Embryonic facial prominence (tissue), 1 donor: Measurements from ENCODE around the gene MYL6.
"Not testable (repeated sequence)": the region's sequence is repeated elsewhere in the genome, so short reads cannot be mapped to it uniquely, and the experiment has no call there.

Source experiments
- DNase-seq: peaks from one replicate; pipeline ENCODE4 v3.0.0-alpha.2; 2016; ENCODE audit errors: extremely low spot score

Gene MYL6

DNA sequence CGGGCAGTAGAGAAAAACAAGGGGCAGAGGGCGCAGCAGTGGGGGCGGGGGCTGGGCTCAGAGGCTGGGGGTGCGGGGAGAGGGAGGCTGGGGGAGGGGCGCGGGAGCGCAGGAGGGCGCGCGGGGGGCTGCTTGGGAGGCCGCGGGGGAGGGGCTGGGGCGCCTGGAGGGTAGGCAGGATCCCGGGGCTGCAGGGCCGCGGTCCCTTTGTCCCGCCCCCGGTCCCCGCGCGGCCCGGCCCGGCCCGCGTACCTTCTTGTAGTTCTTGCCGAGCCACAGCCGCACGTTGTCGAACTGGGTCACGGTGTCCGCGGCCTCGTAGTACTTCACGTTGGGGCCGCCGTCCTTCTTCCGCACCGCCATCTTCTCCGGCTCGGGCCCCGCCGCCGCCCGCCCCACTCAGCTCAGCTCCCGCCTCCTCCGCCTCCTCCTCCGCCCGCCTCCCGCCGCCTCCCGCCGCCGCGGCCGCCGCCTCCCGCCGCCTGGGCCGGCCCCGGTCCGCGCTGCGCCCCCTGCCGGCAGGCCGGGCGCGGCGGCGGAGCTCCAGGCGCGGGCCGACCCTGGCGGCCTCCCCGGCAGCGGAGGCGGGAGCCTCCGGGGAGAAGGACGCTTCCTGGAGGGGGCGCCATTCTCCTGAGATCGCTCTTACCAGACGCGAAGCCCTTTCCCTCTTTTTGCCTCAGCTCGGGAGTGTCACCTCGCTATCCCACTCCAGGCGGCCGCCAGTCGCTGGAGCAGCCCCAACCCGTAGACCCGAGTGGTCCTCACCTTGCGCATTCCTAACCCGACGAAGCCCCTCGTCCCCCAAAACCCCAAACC is 31.1 kb downstream of the MYL6 start, which contains the start of gene SMARCC2:
SMARCC2 (minus strand) TSS at position 385 of the 819 bp plus-strand sequence; CDS start at position 363, 22 bp downstream.
- DNase-seq: peak; percentile 81

DNA sequence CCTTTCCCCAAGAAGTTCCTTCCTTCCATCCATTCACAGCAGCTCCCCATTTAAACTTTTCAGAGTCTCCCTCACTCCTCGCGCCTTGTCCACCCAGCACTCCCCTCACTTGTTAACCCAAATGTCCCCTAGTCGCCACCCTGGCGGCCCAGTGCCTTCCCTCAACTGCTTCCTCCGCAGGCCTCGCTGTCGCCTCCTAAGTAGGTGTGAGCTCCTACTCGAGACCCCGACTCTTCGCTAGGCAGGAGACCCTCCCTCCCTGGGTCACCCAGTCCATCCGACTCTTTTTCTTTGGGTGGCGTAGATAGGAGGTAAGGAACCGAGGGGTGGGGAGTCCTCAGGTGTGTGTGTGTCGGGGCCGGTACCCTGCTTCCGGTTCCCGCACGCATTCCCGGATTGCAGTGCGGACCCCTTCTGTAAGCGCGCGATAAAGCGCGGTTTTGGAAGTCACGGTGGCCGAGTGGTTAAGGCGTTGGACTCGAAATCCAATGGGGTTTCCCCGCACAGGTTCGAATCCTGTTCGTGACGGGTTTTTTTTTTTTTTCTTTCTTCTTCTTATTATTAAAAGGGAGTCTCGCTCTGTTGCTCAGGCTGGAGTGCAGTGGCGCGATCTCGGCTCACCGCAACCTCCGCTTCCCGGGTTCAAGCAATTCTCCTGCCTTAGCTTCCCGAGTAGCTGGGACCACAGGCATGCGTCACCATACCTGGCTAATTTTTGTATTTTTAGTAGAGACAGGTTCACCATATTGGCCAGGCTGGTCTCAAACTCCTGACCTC is 31.9 kb downstream of the MYL6 start:
- peak; percentile 71 for DNase-seq

DNA sequence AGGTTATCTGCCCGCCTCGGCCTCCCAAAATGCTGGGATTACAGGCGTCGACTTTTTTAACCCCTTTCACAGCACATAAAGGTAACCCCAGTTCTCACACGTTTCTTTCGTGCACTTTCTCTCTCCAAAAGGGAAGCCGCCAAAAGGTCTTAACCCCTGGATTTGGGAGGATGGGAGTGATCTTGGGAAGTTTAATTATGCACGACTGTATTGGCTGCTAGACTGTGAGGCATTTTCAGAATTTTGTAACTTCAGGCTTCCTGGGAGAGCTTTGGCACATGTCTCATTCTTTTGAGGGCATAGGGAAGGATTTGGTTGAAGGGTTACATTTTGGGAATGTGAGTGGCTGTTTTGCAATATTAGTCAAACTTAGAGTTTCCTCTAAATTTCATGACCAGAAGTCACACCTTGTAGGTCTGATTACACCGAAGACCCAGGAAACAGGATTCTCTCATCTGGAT is 32.6 kb downstream of the MYL6 start:
- no peak for DNase-seq

GRCh38 chr12:56192582-56192981 is 34.4 kb downstream of the MYL6 start:
- DNase-seq: no peak

- DNase-seq: peak; percentile 52
Observed at GRCh38 chr12:56193025-56193578, 34.9 kb downstream of the MYL6 start.

DNA sequence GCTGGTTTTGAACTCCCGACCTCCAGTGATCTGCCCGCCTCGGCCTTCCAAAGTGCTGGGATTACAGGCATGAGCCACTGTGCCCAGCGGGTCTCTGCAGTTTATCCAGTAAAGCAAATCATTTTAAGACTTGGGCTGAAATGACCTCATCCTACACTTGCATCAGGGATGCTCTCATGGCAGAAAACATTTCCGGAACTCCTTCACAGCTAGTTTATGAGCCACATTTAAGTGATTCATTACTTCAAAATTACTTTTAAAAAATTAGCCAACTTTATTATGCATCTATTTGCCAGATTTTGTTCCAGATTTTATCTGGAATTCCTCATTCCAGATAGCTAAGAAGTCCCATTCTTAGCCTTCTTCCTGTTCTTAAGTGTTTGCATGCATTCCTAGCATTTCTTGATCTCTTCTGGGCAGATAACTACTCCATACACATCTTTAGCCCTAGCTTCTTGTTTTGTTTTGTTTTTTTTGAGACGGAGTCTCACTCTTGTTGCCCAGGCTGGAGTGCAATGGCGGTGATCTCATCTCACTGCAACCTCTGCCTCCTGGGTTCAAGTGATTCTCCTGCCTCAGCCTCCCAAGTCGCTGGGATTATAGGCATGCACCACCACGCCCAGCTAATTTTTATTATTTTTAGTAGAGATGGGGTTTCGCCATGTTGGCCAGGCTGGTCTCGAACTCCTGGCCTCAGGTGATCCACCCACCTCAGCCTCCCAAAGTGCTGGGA is 38.8 kb downstream of the MYL6 start:
- not testable (repeated sequence) for DNase-seq

DNA sequence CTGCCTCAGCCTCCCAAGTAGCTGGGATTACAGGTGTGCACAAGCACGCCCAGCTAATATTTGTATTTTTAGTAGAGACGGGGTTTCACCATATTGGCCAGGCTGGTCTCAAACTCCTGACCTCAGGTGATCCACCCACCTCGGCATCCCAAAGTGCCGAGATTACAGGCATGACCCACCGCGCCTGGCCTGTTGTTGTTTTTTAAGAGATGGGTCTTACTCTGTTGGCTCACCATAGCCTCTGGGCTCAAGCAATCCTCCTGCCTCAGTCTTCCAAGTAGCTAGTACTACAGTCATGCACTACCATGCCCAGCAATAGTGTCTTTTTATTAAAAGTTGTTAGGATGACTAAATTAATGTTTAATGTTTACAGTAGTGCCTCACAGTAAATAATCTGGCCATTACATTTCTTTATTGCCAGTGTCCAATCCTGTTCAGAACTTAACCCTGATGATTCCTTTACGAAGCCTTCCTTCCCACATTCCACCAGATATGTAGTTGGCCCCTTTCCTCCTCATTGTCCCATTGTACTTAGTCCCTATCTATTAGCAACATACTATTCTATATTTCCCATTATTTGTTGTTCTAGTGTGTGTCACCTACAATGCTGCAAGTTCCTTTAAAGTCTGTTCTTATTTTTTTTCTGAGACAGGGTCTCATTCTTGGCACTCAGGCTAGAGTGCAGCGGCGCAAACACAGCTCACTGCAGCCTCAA is 39.9 kb downstream of the MYL6 start:
- DNase-seq: no peak

GRCh38 chr12:56198836-56199235 is 40.7 kb downstream of the MYL6 start:
- no peak for DNase-seq

GRCh38 chr12:56202366-56202765 is 44.2 kb downstream of the MYL6 start:
- DNase-seq: no peak

GRCh38 chr12:56202838-56203237 is 44.7 kb downstream of the MYL6 start:
- DNase-seq: no peak

DNA sequence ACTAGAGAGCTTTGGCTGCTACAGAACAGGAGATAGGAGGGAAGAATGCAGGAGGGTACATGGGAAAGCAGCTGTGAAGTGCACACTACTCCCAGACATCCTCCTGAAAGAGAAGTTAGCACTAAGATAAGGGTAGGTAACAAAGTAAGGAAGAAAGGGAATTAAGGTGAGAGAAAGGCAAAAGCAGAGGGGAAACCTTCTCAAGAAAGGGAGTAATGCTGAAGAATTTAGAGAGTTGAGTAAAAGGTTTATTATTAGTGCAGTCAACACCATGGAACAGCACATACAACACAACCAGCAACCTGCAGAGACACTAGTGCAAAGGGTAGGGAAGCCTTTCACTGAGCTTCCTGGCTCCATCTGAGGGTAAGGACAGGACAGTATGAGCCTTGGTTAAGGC is 46.1 kb downstream of the MYL6 start:
- DNase-seq: no peak

DNA sequence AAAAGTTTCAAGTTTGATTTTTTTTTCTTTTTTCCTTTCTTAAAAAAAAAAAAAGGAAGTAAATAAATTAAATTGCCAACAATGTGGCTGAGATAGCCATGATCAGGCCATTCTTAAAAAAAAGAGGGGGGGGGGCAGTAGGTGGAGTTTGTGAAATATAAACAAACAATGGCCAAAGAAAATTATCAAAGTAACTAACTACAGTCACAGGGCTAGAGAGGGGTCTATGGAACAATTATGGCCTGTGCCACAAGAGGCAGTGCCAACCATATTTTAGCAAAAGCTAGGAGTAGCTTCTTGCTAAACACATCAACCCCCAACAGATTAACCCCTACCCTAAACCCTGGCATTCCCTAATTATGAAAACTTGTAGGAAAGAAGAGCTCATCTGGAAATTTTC is 47.3 kb downstream of the MYL6 start:
- no peak for DNase-seq

DNA sequence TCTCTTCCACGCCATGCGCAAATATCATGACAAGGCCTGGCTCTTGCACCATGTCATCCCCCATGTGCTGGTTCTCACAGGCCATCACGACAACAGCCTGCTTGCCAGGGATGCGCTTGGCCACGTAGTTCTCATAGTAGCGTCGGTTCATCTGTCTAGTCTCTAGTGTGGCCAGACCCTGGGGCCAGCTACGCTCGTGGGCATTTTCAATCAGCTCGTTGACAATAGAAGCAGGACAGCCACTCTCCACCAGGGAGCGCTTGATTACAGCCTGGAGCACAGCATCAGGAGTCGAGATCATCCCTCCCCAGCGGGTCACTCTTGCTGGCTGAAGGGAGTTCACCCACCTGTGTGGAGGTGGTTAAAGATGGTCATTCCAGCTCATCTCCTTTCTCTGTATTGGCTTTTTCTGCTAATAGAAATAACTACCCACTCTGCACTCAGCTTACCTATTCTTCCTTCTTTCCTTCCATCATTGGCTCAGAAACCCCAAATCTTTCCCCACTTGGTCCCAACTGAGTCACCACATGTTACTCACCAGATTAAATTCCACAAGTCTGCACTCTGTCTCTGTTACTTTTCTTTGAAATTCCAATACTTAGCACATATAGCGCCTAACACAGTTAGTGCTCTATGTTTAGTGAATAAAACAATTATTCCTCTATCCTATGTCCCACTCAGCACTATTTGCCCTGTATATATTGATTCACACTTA is 48.5 kb downstream of the MYL6 start:
- no peak for DNase-seq

GRCh38 chr12:56208006-56208405 is 49.8 kb downstream of the MYL6 start:
- DNase-seq: no peak
